ENCODE results near the gene AJAP1.

AJAP1 gene

GRCh38 chr1:4684864-4685522 lies 30.6 kb downstream of the AJAP1 start:
- no peak for DNase-seq

GRCh38 chr1:4685523-4685865 lies 31.1 kb downstream of the AJAP1 start:
- DNase-seq, result no peak

- DNase-seq, result no peak
Observed at GRCh38 chr1:4687943-4688342, 33.5 kb downstream of the AJAP1 start.

GRCh38 chr1:4689271-4689935 lies 35.0 kb downstream of the AJAP1 start:
- DNase-seq, result no peak

GRCh38 chr1:4689941-4690635 lies 35.7 kb downstream of the AJAP1 start:
- DNase-seq, result no peak

DNA sequence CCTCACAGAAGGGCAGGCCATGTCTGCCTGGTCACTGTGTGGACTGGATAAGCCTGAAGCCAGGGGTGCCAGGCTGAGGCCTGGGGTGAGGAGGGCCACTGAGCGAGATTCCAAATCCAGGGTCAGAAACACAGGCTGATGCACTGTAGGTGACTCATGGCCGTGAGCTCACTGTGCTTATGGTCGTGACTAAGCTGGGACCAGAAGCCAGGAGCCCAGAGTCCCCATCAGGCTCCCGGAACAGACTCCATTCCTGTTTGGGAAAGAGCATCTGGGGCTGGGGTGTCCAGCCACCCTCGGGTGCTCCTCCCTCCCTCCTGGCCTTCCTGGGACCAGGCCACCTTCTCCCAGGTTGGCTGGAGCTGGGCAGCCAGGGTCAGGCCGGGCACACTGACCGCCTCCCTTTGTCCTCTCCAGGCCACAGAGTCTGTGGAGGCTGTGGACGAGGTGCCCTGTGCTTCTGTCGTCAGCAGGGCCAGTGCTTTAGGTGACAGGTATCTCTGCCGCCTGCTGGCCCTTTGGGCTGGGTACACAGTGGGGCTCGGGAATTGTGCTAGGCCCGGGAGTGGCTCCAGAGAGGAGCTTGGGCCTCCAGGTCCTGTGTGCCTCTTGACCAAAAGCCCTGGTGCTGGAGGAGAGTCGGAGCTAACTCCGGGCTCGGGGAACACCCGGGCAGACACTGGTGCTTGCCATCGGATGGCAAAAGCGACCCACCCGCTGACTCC lies 36.7 kb downstream of the AJAP1 start:
- DNase-seq, result no peak

- DNase-seq, result no peak
Observed at GRCh38 chr1:4691766-4692405, 37.5 kb downstream of the AJAP1 start.

- DNase-seq, result no peak
Observed at GRCh38 chr1:4692437-4692836, 38.0 kb downstream of the AJAP1 start.

DNA sequence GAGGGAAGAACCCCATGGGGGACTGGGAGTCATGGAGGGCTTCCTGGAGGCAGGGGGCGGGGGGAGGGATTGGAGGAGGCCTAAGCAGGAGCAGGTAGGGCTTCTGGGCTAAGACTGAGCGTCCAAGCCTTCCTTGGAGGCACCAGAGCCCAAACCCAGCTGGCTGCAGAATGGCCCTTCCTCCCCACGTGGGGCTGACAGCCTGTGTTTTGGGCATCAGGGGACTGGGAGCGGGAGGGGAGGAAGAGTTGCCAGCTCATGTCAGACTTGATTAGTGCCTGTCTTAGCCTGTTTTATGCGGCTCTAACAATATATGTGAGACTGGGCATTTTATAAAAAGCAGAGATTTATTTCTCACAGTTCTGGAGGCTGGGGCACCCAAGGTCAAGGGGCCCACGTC lies 38.9 kb downstream of the AJAP1 start:
- no peak for DNase-seq

DNA sequence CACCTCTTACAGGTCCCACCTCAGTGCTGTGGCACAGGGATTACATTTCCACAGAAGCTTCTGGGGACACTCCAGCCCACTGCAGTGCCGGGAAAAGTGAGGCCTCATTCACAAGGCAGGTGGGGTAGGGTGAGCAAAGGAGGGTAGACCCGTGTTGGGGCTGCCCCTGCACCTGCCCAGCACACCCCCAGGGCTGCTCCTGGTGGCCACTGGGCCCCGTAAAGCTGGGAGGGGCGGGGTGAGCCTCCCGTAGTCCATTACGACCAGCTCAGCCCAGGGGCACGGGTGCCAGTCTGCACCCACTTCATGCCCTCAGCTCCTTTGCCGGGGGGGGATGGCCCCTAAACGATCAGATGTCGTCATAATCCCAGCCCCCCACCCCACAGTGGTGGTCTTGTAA lies 39.5 kb downstream of the AJAP1 start:
- DNase-seq, result no peak

DNA sequence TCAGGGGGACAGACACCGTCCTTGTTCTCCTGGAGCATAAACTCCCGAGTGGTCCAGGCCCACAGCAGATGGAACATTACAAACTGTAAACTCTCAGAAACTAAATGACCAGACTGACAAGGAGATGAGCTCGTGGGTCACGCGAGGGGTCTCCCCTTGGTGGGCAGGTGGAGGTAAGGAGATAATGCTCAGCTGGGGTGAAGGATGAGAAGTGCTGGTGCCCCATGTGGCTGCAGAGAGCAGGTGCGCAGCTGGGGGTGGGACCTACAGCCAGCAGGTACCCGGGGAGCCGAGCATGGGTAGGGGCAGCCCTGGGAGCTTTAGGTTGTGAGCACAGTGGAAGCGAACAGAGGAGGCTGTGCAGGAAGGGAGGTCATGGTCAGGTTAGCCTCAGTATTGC lies 40.1 kb downstream of the AJAP1 start:
- DNase-seq, result no peak

- DNase-seq, result no peak
Observed at GRCh38 chr1:4695241-4695640, 40.8 kb downstream of the AJAP1 start.

DNA sequence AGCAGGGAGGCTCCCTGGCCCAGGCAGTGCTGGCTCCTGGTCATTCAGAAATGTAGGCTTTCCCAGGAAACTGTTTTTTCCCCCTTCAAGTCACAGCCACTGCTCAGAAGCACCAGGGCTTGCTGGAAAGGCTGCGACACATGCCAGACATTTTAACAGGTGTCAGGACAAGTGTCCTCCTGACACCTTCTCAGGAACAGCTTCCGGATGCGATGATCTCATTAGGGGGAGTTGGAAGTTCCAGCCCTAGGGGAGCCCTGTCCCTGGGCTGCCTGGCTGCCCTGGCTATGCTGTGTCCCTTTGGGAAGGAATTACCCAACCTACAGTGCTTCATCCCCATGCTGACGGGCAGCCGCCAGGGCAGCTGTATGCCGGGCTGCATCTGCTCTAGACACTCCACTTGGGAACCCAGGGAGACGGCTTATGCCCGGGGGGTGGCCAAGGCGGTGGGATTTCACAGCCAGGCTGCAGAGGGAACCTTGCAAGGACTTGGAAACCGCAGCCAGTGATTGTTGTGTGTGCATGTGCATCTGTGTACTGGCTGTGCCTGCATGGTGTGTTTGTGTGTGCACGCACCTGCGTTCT lies 41.8 kb downstream of the AJAP1 start:
- no peak for DNase-seq

GRCh38 chr1:4696753-4697152 lies 42.3 kb downstream of the AJAP1 start:
- DNase-seq, result no peak

DNA sequence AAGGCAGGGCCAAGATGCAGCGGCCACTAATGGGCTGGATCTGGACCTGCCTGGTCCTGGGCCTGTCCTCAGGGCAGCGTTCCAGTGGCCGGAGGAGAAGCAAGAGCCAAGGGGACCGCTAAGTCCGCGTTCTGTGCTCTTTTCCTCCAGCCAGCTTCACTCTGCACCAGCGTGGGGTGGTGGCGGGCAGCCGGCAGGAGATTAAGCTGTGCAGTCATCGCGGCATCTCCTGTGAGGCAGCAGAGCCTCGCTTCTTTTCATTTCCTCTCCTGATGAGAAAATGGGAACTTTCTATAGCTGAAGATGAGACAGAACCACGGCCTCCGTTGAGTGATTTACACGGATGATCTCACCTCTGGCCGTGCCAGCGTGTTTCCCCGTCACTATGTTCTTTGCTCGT lies 43.4 kb downstream of the AJAP1 start:
- no peak for DNase-seq

DNA sequence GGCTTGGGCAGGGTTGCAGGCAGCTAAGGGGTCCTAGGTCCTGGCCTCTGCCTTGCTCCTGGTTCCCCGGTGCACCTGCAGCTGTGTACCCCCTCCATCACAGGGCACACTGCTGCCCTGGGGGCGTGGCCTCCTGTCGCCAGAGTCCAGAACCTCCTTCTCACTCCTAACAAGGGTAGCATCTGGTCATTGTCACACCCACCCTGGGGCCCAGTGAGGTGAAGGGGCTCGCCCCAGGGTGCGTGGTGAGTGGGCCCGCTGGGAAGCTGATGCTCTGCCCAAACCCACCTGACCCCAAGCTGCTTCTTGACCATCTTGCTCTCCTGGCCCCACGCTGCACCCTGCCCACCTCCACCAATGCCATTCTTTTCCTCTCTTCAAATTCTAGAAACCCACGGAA lies 44.5 kb downstream of the AJAP1 start:
- no peak for DNase-seq

DNA sequence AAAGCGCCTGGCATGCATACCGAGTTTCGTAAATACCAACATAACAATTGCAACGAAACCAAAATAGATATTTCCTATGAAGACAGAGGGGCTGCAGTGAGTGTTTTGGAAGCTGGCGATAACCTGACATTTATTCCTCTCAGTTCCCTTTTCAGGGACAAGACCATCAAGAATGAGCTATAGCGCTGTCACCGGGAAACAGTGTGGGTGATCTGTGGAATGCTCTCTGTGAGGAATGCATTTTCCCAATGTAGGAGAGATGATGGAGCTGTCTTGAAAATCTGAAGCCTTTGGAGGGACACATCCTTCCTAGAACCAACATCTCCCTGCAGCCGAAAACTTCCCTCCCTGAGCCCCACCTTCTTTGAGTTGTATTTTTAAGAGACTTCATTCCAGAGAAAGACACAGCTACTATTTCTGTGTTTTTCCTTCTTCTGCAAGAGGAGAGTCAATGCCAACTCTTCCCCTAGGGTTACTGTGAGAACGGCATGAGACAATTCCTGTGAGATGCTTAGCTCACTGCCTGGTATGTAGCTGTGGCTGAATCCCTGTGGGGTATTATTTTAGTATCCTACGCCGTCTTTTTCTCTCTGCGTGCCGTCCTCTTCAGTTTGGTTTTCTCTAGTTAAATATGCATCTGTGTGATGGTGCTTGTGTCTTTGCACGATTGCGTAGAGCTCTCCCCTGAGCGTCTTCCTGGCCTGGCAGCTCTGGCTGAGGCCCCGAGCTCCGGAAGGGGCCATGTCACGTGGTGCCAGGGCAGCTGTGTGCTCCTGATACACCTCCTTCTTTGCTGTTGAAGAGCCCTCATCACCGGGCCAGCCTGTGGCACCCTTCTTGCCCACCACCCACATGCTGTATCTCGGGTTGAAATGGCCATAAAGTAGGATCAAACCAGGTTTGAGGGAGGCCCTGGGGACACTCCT lies 45.2 kb downstream of the AJAP1 start:
- no peak for DNase-seq

- no peak for DNase-seq
Observed at GRCh38 chr1:4700801-4701200, 46.4 kb downstream of the AJAP1 start.

DNA sequence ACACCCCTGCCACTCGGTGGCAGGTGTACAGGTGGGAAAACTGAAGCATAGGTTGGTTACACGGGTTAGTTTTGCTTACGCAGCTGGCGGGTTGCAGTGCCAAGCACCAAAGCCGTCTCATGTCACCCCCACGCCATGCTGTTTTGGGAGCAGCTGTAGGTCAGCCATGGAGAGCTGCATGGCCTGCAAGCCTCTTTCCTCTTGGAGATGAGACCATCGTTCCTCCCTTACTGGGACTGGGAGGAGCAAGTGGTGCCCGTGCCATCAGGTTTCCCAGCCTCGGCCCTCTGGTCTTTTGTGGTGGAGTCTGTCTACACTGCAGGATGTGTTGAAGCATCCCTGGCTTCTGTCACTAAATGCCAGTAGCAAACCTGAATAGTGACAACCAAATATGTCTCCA lies 46.9 kb downstream of the AJAP1 start:
- no peak for DNase-seq

DNA sequence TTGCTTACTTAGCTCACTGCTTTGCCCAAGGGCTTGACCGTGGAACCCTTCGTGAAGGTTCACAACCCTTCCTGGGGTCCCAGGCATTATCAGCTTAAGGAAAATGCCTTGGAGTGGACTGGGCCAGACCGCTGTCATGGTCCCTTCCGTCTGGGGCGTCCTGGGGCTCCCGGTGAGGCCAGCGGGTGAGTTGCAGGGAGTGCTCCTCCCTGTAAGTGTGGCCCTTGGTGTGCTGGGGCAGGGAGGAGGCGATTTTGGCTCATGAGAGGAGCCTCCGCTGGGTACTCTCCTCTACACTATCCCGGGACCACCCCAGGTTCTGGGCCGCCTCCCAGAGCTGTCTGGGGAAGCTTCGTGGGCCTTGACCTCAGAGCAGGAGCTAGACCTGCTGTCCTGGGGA lies 48.1 kb downstream of the AJAP1 start:
- no peak for DNase-seq

DNA sequence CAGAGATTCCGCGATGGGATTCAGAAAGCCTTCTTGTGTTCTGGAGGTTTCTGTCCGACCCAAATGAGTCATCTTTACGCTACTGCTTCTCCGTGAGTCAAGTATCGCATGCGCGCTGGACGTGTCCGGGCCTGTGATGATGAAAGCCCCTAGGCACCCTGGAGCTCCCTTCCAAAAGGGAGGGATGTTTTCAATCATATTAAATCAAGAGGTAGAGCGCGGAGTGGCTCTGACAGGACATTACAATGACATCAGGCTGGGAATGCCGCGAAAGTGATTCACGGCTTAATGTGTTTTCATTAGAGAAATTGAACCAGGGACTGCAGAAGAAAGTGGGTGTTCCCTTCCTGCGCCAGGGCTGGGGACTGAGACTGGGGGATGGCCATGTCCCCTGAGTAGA lies 48.5 kb downstream of the AJAP1 start:
- no peak for DNase-seq

DNA sequence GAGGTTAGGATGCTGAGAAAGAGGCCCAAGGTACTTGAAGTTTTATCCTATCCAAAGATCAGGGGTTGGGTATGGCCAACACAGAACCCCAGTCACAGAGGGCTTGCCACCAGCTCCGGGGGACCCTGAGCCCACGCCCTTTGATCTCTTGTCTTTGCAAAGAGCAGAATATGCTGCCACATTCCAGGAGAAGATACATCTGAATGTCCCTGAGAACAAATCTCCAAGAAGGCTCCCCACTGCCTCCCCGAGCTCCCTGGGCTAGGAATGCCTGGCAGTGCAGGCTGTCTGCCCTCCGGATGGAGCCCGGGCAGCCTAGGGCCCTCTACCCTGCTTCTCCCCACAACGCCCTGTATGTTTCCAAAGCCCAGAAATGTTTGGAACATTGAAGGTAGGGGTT lies 49.2 kb downstream of the AJAP1 start:
- no peak for DNase-seq

All from left hindlimb (tissue), 1 donor.